HCEC 1CT (cell line): Measurements from ENCODE around the gene DDA1.

Experiments used
- DNase-seq: peaks from one replicate; pipeline ENCODE4 v3.0.0-alpha.2; 2017

The DDA1 gene

DNA sequence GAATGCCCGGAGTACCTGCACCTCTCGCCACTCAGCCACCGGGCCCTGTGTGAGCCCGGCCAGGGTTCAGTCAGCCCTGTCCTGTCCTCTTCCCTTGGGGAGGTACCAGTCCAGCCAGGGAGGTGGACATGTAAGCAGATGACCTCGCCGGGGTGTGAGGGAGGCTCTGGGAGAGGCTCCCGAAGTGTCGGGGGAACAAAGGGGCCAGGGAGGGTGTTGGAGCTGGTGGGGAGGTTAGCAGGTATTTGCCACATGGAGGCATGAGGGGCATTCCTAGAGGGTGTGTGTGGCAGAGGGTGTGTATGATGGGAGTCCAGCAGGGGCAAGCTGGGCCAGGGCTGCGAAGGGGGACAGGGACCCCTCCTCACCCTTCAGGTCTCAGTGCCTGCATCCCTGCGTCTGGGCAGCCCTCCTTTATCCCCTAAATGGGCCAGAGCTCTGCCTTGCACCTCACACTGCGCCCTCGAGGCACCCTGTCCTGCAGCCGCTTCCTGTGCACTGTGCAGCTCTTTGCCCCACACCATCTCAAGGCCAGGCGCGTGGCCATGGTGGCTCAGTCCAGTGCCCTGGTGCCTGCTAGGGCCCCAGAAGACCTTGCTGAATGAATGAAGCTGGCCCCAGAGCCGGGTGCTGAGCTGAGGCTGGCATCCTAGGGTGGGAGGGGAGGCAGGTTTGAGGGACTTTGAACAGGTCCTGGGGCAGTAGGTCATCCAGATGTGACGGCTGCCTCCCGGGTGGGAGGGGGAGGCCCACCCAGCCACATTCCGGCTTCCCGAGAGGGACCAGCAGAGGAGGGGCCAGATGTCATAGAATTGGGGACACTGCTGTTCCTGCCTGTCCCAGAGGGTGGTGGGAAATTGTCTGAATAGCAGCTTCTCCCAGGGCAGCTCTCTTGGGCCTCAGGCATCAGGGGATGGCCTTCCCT lies 3.1 kb downstream of the DDA1 start:
- DNase-seq = no peak

DNA sequence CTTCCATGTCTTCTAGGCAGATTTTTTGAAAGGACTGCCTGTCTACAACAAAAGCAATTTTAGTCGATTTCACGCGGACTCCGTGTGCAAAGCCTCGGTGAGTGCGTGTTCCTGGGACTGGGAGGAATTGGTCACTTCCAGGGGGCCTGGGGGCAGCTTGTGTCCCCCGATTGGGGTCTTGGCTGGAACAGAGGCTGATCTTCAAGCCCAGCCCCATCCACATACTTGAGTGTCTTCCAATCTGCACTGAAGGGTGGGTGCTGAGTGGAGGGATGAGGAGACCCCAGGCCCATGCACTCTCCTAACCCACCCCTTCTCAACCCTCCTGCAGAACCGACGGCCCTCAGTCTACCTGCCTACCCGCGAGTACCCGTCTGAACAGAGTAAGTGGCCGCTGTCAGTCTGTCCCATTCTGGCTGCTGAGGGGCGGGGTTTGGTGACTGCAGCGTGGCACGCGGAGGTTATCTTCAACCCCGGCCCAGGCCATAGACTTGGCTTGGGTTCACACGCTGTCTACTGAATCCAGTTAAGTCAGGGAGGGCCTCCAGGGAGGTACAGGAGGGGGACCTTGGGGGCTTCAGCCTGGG lies 4.7 kb downstream of the DDA1 start:
- no peak for DNase-seq

- no peak for DNase-seq
Measured at GRCh38 chr19:17318966-17319365, 9.6 kb downstream of the DDA1 start.

DNA sequence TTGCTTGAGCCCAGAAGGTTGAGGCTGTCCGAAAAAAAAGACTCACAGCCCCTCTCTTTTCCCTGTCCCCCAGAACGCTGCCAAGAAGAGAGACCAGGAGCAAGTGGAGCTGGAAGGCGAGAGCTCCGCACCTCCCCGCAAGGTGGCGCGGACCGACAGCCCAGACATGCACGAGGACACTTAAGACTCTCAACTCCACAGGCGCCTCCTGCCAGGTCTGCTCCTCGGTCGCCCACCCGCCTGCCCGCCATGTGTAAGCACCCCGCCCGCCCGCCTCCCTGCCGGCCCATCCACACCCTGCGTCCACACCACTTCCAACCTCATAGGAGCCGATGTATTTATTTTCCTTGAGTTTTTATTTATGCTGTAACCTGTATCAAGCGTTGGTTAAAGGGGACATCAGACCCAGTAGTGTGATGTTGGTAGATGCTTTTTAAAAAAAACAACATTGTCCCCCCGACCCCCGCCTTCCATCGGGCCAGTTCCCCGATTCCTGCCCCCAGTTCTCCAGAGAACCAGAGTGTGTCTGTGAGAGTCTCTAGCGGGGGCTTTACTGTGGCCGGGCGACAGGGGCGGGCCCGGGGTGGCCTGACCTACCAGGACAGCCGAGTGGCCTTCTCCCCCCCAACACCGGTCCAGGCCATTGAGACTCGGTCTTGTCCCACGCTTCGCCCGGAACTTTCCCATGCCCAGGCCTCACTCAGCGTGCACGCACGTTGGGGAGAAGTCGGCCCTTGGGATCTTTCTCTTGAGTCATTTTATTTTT lies 10.3 kb downstream of the DDA1 start:
- no peak for DNase-seq

- DNase-seq = no peak
Measured at GRCh38 chr19:17320435-17320834, 11.1 kb downstream of the DDA1 start.

DNA sequence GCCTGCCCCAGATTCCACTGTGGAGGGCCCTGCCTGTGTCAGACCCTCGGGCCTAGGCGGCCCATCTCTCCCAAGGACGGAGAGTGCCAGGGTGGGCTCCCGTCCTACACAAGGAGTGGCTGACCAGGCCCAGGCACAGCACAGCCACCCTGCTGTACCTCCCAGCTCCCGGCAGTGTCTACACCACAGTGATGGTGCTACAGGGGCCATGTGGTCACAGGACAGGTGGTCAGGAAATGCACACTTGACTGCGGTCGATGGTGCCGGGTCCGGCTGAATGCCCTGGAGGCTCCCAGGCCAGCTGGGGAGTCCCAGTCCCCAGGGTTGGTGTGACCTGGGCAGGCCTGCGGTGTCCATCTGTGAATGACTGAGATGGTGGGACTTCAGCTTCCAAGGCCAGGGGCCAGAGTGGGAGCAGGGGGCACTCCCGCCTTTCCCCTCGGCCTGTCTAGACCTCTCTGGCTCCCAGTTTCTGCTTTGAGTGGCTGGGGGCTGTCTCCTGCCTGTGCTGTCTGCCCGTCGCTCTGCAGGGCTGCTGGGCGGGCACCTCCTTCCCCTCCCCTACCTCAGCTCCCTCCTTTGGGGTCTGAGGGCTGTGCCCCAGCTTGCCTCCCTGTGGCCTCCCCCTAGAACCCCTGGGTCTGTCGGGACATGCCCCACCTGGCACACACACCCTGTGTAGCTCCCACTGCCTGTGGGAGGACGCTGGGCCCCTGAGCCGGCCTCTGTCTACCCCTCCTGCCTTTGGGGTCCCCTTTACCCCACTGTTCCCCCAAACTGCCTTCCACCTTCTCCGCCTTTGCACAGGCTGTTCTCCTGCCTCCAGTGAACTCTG lies 12.5 kb downstream of the DDA1 start:
- DNase-seq = no peak

- no peak for DNase-seq
Measured at GRCh38 chr19:17322854-17323253, 13.5 kb downstream of the DDA1 start.

DNA sequence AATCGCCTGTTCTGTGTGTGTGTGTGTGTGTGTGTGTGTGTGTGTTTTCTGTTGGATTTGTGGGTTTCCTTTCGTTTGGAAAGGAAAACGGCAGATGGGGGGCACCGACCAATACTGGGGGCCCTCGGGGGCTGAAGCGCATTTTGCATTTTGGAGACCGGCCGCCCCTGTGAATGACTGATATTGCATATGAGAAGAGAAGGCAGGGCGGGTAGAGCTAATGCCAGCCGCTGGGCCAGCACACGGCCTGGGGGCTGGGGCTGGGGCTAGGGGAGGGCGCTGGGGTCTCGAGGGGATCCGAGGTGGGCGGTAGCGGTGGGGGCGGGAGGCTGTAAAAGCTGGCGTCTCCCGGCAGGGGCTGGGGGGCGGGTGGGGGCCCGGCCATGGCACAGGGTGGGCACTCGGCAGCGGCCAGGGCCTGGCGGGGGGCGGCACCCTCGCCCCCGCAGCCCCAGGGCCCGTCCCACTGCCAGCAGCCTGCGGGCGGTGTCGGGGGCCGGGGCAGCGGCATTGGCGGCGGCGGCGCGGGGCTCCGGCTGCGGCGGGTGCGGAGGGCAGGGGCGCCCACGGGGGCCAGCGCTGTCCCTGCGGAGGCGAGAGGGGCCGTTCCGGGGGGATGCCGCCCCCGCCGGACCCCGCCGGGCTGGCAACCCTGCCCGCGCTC lies 14.1 kb downstream of the DDA1 start:
- no peak for DNase-seq

DNA sequence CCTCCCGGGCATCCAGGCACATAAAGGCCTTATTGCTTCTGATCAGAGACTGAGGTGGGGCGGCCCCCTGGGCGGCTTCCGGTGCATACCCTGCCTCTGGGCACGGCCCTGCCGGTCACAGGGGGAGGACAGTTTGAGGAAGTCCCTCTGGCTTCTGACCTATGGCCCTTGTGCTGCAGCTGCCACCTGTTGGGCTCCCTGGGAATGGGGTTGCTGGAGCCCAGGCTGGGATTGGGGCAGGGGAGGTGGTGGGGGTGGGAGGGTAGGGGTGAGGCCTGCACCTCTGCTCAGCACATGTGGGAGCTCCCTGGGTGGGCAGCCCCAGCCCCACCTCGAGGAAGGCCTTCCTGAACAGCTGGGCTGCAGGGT lies 14.6 kb downstream of the DDA1 start:
- DNase-seq = no peak

- DNase-seq = no peak
Measured at GRCh38 chr19:17324357-17325114, 15.2 kb downstream of the DDA1 start.

GRCh38 chr19:17325133-17325532 lies 15.8 kb downstream of the DDA1 start:
- DNase-seq = no peak

GRCh38 chr19:17325881-17326594 lies 16.7 kb downstream of the DDA1 start:
- no peak for DNase-seq

DNA sequence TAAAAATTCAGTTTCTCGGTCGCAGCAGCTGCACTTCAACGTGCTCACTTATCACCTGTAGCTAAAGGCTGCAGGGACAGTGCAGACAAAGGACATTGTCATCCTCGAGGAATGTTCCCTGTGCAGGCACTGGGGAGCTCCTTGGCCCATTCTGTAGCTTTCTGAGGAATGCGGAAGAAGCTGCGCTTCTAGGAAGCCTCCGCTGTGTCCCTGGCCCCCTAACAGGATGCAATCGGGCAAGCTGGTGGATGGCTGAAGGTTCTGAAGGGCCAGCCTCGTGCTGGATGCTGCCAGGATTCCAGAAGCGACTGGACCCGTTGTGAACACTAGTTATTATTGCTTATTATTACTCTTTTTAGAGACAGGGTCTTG lies 17.2 kb downstream of the DDA1 start:
- no peak for DNase-seq

GRCh38 chr19:17327068-17327653 lies 17.8 kb downstream of the DDA1 start:
- DNase-seq = no peak

DNA sequence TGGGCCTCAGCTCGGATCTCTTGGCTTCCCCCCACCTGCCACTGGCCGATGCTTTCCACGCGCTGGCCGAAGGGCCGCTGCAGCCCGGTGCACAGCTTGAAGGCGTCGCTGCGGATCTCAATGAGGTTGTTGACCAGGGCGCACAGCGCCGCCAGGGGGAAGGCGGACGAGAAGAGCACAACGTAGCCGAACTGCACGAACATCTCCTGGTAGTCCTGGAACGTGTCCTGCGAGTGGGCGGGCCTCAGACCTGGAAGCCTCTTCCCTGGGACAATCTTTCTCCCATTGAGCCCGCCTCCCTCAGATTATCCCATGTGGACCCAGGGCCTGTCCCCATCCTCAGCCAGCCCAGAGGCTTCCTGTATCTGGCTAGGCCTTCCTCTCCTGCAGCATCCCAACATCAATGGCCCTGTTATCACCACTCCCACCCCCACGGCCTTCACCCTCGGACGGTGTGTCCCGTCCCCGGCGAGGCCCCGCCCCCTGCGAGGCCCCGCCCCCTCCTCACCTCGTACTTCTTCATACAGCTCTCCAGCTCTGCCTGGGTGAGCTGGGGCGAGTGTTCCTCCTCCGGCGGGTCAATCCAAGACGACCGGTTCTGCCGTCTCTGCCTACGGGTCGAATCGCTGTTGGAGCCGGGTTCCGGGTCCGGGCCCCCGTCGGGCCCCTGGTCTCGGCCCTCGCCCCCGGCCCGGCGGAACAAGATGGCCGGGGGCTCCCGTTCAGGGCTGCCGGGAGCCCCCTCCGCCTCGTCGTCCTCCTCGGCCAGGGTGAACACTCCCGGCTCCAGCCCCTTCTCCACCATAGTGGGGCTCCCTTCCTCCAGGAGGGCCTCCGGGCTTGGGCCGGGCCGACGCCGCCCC lies 18.5 kb downstream of the DDA1 start:
- no peak for DNase-seq

DNA sequence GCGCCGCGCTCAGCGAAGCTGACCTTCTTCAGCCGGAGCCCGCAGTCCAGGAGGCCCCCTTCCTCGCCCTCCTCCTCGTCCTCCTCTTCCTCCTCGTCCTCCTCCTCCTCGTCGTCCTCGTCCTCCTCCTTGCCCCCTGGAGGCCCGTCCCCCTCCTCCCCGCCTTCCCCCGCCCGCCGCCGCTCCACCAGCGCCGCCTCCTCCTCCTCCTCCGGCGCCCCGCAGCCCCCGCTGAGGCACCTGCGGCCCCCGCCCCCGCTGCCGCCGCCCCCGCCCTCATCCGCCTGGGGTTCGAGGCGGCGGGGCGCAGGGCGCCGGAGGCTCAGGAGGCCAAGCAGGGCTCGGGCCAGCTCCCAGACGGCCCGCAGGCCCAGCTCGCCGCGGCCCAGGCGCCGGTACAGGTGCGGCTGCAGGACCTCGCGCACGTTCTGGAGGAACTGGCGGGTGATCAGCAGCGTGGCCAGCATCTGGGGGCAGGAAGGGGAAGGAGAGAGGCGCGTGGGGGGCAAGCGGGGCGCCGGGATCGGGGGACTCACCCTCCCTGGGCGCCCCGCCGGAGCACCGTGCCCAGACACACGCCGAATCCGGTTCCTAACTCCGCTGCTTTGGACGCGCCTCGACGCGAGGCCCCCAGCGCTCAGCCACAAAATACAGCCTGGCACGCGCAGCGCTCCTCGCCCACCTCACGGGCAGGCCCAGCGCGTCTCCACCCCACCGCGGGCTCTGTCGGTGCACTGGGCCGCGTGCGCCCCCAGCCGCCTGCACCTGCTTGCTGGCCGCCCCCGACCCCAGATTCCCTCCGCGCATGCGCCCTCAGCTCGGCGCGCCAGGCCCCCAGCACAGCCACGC lies 19.4 kb downstream of the DDA1 start:
- DNase-seq = no peak

DNA sequence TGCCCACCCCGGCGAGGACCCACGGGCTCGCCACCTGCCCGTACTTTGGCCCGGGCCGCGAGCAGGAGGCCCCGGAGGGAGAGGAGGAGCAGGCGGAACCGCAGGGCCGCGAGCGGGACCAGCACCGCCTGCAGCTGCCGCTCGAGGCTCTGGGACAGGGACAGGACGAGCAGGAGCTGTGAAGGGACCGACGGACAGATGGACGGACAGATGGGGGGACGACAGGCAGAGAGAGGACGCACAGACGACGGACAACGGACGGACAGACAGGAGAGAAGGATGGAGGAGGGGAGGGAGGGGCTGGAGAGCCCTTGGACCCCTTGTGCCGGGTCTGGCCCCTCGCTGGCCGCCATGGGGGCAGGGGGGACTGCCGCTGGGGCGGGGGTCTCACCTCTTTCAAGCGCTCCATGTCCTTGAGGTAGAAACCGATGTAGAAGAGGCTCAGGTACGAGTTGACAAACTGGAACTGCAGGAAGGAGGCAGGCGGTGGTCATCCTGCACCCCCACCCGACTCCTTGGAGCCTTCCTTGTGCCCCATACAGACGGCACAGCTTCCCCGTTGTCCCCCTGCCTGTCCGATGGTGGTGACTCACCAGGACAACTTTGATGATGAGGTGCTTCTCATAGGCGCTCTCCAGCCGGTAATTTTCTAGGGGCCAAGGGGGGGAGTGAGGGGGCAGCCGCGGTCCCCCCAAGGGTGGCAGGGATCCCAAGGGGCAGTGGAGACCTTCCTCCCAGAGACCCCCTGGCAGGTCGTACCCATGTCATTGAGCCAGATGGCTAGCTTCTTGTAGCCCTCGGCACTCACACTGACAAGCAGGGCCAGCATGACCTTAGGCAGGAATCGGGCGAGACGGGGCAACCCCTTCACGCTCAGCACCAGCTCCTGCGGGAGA lies 20.3 kb downstream of the DDA1 start:
- no peak for DNase-seq
